NT2/D1 (cell line): ENCODE measurements around the gene TTLL11.

ENCODE experiments used
- DNase-seq: peaks from one replicate; pipeline ENCODE4 v3.0.0-alpha.2; 2011; ENCODE audit warnings: low read depth, low spot score
- H3K27me3 ChIP-seq: 2 replicates; pipeline ENCODE4 v1.6.0; 2011; ENCODE audit warnings: mild to moderate bottlenecking; ENCODE audit not compliant: insufficient read length, insufficient read depth
- H3K36me3 ChIP-seq: 2 replicates; pipeline ENCODE4 v1.6.1; 2011; ENCODE audit warnings: mild to moderate bottlenecking, low read length, mixed read lengths; ENCODE audit not compliant: insufficient read depth, insufficient read length
- H3K4me1 ChIP-seq: 2 replicates; pipeline ENCODE4 v1.5.1; 2011; ENCODE audit not compliant: insufficient read depth, insufficient read length
- H3K4me3 ChIP-seq: 2 replicates; pipeline ENCODE4 v1.5.1; 2011; ENCODE audit warnings: low read depth; ENCODE audit not compliant: insufficient read length
- H3K9ac ChIP-seq: 2 replicates; pipeline ENCODE4 v1.6.0; 2011; ENCODE audit warnings: low read depth; ENCODE audit not compliant: insufficient read length
- H3K9me3 ChIP-seq: 2 replicates; pipeline ENCODE4 v1.5.1; 2011; ENCODE audit warnings: mild to moderate bottlenecking, low read length; ENCODE audit not compliant: insufficient read depth
- SUZ12 ChIP-seq: IDR thresholded peaks from 2 replicates; pipeline ENCODE4 v1.6.1; 2011; ENCODE audit not compliant: insufficient read length, insufficient read depth; ENCODE audit errors: extremely low read depth
- YY1 ChIP-seq: IDR thresholded peaks from 2 replicates; pipeline ENCODE4 v1.6.1; 2011; ENCODE audit not compliant: insufficient read length, insufficient read depth
- ZNF274 ChIP-seq: IDR thresholded peaks from 2 replicates; pipeline ENCODE4 v1.6.1; 2011; ENCODE audit warnings: mild to moderate bottlenecking, low read depth, low read length

Gene TTLL11

DNA sequence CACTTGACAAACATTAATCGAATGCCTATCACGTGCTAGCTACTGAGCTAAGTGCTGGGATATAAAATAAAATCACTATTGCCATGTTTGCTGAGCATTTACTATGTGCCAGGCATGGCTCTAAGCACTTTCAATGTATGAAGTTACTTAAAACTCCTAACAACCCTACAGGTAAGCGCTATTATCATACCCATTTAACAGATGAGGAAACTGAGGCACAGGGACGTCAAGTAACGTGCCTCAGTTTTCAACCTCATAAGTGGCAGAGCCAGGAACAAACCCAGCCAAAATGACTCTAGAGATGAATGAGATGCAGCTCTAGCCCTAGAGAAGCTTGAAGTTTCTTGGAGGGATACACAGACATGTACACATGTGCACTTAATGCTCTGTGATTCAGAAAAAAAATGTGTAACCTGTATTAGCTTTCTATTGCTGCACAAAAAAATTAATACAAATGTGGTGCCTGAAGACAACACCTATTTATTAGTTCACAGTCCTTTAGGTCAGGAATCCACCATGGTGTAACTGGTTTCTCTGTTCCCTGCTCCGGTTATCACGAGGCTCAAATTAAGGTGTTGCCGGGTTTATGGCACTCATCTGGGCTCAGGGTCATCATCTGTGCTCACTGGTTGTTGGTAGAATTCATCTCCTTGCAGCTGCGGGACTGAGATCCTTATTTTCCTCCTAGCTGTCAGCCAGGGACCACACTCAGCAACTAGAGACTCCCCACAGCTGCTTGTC, 33.7 kb downstream of the TTLL11 start:
- DNase-seq = no peak
- no peaks in the 10 kb centered on the region for H3K27me3 ChIP-seq
- no peak overlapping the region for H3K4me3 ChIP-seq
- no peaks in the 10 kb centered on the region for H3K4me1 ChIP-seq
- no peak overlapping the region for H3K9ac ChIP-seq
- H3K36me3 ChIP-seq = no peaks in the 10 kb centered on the region
- TF ChIP-seq SUZ12 (no peak), ZNF274 (no peak), YY1 (no peak)
- no peaks in the 10 kb centered on the region for H3K9me3 ChIP-seq

DNA sequence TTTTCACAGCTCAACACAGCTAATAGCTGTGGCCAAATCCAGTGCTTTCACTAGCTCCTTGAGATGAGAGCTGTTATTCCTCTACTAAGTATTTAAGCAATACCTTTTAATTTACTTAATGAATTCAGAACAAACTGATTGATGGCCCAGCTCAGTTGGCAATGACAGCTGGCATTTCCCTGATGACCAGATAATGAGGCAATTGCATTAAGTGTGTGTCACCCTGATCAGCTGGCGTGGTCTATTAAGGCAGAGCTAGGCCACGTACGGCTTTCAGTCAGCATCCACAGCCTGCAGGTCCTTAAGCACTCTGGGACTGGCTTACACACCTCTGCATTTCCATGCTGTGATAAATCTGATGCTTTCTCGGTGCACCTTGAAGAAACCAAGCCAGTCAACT, 34.4 kb downstream of the TTLL11 start:
- H3K9ac ChIP-seq = no peak overlapping the region
- H3K9me3 ChIP-seq = no peaks in the 10 kb centered on the region
- no peak for DNase-seq
- no peaks in the 10 kb centered on the region for H3K27me3 ChIP-seq
- no peaks in the 10 kb centered on the region for H3K4me1 ChIP-seq
- TF ChIP-seq ZNF274 (no peak), SUZ12 (no peak), YY1 (no peak)
- no peaks in the 10 kb centered on the region for H3K36me3 ChIP-seq
- H3K4me3 ChIP-seq = no peak overlapping the region

DNA sequence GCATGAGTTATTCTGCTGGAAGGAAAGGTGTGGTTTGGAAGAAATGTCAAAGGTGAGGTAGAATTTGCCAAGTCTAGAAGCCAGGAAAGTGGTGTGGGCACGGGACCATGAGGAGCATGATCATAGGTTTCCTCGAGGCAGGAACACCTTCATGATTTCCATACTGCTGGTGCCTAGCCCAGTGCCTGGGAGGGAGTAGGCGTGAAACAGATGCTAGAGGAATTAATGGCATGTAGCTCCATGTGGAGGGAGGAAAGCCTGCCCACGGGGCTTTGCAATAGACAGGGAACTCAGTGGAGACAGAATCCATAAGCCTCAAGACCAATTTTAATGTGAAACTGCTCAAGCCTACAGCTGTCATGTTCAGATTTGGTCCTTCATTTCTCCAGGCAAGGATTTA, 35.1 kb downstream of the TTLL11 start:
- H3K4me1 ChIP-seq = no peaks in the 10 kb centered on the region

DNA sequence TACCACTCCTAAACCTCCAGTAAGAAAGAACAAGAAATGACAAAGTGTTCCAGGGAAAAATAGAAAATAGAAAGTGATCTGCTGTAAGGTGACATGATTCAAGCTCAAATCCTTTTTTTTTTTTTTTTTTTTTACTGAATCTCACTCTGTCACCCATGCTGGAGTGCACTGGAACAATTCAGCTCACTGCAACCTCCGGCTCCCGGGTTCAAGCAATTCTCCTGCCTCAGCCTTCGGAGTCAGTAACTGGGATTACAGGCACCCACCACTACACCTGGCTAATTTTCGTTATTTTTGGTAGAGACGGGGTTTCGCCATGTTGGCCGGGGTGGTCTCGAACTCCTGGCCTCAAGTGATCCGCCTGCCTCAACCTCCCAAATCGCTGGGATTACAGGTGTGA, 35.9 kb downstream of the TTLL11 start:
- Histone ChIP-seq H3K4me3 (no peak overlapping the region), H3K36me3 (no peaks in the 10 kb centered on the region), H3K27me3 (no peaks in the 10 kb centered on the region), H3K9me3 (peaks cover 2% of the 10 kb centered on the region; the same call in 1 of the 2 replicates), H3K9ac (no peak overlapping the region), H3K4me1 (no peaks in the 10 kb centered on the region)
- no peak for DNase-seq
- TF ChIP-seq ZNF274 = no peak
- no peak for TF ChIP-seq SUZ12
- TF ChIP-seq YY1 = no peak

More for the DNA sequence above, 35.1 kb downstream of the TTLL11 start:
- TF ChIP-seq YY1 = no peak
- no peak for TF ChIP-seq ZNF274
- TF ChIP-seq SUZ12 = no peak
- no peaks in the 10 kb centered on the region for H3K27me3 ChIP-seq
- H3K9me3 ChIP-seq = no peaks in the 10 kb centered on the region
- no peaks in the 10 kb centered on the region for H3K36me3 ChIP-seq
- no peak overlapping the region for H3K9ac ChIP-seq
- no peak overlapping the region for H3K4me3 ChIP-seq
- DNase-seq = no peak

DNA sequence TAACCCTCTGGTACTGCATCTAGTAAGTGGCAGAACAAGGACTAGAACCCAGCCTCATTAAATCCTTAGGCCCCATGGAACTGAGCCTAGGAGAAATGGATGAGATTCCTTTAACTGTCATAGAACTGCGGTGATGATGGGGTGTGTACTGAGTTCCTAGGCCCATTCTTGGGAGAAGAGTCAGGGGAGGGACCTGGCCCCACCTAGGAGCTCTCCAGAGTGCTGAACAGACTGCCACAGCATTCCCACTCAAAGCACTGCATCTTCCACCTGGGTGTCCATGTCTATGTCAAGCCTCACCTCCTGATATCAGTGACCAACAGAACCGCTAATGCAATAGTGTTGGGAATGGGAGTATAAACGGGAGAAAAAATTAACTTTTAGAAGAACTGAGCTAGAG, 36.6 kb downstream of the TTLL11 start:
- H3K4me1 ChIP-seq = no peaks in the 10 kb centered on the region
- H3K9me3 ChIP-seq = peaks cover 4% of the 10 kb centered on the region; the same call in 1 of the 2 replicates
- no peak overlapping the region for H3K9ac ChIP-seq
- TF ChIP-seq YY1 = no peak
- TF ChIP-seq ZNF274 = no peak
- DNase-seq = no peak
- no peaks in the 10 kb centered on the region for H3K27me3 ChIP-seq
- no peaks in the 10 kb centered on the region for H3K36me3 ChIP-seq
- no peak overlapping the region for H3K4me3 ChIP-seq

DNA sequence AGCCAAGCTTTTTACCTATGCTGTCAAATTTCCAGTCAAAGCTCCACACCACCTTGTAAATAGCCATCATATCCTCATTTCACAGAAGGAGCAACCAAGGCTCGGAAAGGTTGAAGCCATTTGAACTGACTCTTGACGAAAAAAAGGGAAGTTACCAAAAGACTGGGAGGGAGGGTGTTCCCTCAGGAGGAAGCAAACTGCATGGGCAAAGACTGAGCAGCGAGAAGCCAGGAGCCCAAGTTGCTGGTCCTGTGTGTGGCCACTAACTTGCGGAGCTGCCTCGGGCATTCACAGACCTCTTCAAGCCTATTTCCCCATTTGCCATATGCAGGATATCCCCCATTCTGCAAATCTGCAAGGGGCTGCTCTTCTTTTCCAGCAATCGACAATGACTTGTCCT, 37.4 kb downstream of the TTLL11 start:
- no peaks in the 10 kb centered on the region for H3K36me3 ChIP-seq
- no peak for TF ChIP-seq ZNF274
- no peak for TF ChIP-seq YY1
- TF ChIP-seq SUZ12 = no peak
- H3K4me1 ChIP-seq = no peaks in the 10 kb centered on the region
- H3K9me3 ChIP-seq = peaks cover 4% of the 10 kb centered on the region; the same call in 1 of the 2 replicates
- H3K9ac ChIP-seq = no peak overlapping the region
- H3K4me3 ChIP-seq = no peak overlapping the region
- no peaks in the 10 kb centered on the region for H3K27me3 ChIP-seq
- no peak for DNase-seq

DNA sequence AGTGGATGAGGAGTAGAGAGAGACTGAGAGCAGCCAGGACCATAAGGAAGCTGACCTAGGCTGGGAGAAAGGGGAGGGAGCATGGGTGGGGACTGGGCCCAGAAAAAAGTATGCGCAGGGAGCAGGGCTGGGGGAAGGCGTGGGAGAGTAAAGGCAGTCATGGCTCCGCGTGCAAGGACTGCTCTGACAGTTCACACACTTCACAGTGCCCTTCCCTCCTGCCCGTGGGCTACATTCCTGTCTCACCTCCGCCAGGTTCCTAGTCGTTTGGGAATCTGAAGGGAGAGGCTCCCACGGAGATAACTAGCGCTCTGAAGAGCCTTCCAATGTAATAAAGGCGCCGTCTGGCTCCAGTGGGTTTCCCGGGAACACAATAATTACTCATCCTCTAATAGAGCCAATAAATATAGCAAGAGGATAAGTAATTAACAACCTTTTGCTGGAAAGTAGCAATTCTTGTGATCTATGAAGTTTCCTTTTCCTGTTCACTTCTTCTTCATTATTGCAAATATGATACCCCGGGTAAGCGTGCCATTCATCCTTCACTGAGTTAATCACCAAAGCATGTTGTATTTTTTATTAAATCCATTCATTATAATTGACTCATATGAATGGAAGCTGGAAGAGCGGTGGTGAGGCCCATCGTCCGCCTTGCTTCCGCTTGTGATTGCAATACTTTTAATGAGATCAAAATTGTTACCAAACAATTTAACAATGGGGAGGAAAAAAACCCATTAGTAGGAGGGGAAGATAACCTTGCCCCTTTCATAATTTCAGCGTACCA, 39.3 kb downstream of the TTLL11 start:
- TF ChIP-seq SUZ12 (no peak), ZNF274 (no peak), YY1 (no peak)
- H3K4me1 ChIP-seq = no peaks in the 10 kb centered on the region
- H3K9me3 ChIP-seq = peaks cover 4% of the 10 kb centered on the region; the same call in 1 of the 2 replicates
- no peaks in the 10 kb centered on the region for H3K36me3 ChIP-seq
- H3K4me3 ChIP-seq = no peak overlapping the region
- H3K9ac ChIP-seq = no peak overlapping the region
- no peaks in the 10 kb centered on the region for H3K27me3 ChIP-seq
- DNase-seq = no peak
